ENCODE measurements around the gene HERC5. TPM values are rescaled to one million over a fixed set of nuclear protein-coding genes. Genes with fewer than 3 reads are reported as not detected.

HERC5 gene
- total RNA-seq, 1 donor from 2014 or later = 27.6 TPM

GRCh38 chr4:88481537-88481936 is 24.6 kb downstream of the HERC5 start:
- Histone ChIP-seq H3K27ac (no peak overlapping the region), H3K4me3 (no peak overlapping the region), H3K36me3 (no peaks in the 10 kb centered on the region), H3K27me3 (ENCODE audit: low read depth) (no peaks in the 10 kb centered on the region), H3K4me1 (no peaks in the 10 kb centered on the region), H3K9me3 (no peaks in the 10 kb centered on the region)
- intact Hi-C loops (cut with DNase I) = no loop called here
- DNase-seq = no peak
- no peak for ATAC-seq
- TF ChIP-seq CTCF (IDR thresholded peaks at IDR 0.05) = no peak

DNA sequence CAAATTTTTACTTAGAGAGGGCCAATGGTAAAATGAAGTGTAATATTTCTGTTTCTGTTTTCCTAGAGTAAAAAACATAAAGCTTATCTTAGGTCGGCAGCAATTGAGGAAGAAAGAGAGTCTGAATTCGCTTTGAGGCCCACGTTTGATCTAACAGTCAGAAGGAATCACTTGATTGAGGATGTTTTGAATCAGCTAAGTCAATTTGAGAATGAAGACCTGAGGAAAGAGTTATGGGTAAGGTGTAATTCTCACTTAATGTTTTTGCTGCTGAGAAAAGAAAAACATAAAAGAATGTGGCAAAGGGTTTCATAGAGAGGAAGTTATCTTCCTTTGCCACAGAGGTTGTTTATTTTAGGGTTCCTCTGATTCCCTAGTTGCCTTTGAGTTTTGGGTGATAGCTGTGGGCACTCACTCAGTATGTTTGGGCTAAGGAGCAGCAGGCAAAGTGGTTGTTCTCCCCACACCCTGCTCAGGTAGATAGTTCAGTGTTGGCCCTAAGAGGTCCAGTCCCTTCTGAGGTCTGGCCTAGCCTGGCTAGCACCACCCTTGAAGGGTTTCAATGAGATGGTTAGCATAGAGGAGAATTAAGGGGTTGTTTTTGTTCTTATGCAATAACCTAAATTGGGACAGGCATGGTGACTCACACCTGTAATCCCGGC is 32.3 kb downstream of the HERC5 start:
- Histone ChIP-seq H3K4me1 (no peaks in the 10 kb centered on the region), H3K36me3 (peaks cover 35% of the 10 kb centered on the region), H3K27me3 (ENCODE audit: low read depth) (no peaks in the 10 kb centered on the region), H3K4me3 (no peak overlapping the region), H3K9me3 (no peaks in the 10 kb centered on the region), H3K27ac (no peak overlapping the region)
- intact Hi-C loops (cut with DNase I) = no loop called here
- ATAC-seq (no peak), DNase-seq (no peak)
- TF ChIP-seq CTCF (IDR thresholded peaks at IDR 0.05) = no peak

GRCh38 chr4:88497859-88498409 is 41.0 kb downstream of the HERC5 start:
- Histone ChIP-seq H3K27ac (no peak overlapping the region), H3K4me1 (no peaks in the 10 kb centered on the region), H3K27me3 (ENCODE audit: low read depth) (no peaks in the 10 kb centered on the region), H3K9me3 (no peaks in the 10 kb centered on the region), H3K4me3 (no peak overlapping the region), H3K36me3 (peaks cover 23% of the 10 kb centered on the region)
- TF ChIP-seq CTCF (IDR thresholded peaks at IDR 0.05) = no peak
- ATAC-seq (peak in 1 of 2 donors; percentile 53), DNase-seq (no peak)
- intact Hi-C loops (cut with DNase I) = no loop called here

- Histone ChIP-seq H3K36me3 (peaks cover 20% of the 10 kb centered on the region), H3K27ac (no peak overlapping the region), H3K27me3 (ENCODE audit: low read depth) (no peaks in the 10 kb centered on the region), H3K9me3 (no peaks in the 10 kb centered on the region), H3K4me3 (no peak overlapping the region), H3K4me1 (no peaks in the 10 kb centered on the region)
- ATAC-seq (no peak), DNase-seq (no peak)
- TF ChIP-seq CTCF (IDR thresholded peaks at IDR 0.05) = no peak
- intact Hi-C loops (cut with DNase I) = no loop called here
These were observed 46.4 kb downstream of the HERC5 start for GRCh38 chr4:88503344-88503743.

DNA sequence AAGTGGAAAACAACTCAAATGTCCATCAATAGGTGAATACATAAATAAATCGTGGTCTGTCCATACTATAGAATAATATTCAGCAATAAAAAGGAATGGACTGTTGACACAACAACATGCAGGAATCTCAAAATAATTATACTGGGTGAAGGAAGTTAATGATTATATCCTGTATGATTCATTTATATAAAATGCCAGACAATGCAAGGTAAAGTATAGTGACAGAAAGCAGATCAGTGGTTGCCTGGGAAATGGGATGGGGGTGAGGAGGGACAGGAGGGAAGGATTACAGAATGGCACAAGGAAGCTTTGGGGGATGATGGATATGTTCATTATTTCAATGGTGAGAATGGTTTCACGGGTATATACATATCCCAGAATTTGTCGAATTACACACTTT is 54.3 kb downstream of the HERC5 start:
- intact Hi-C loops (cut with DNase I) = loop anchor here (10.0 kb wide), 1 partner anchor 296 kb away; no protein-coding TSS in a partner anchor
- Histone ChIP-seq H3K9me3 (no peaks in the 10 kb centered on the region), H3K4me3 (no peak overlapping the region)

More for the DNA sequence above, 54.3 kb downstream of the HERC5 start:
- Histone ChIP-seq H3K27ac (no peak overlapping the region), H3K27me3 (ENCODE audit: low read depth) (no peaks in the 10 kb centered on the region), H3K4me1 (peaks cover 6% of the 10 kb centered on the region), H3K36me3 (no peaks in the 10 kb centered on the region)
- no peak for ATAC-seq
- no peak for DNase-seq
- TF ChIP-seq CTCF (IDR thresholded peaks at IDR 0.05) = no peak

Data from lower lobe of right lung (tissue), 2 donors.